SU-DHL-6 (cell line): Measurements from ENCODE around the gene ZNHIT1.

Experiments used
- EZH2phosphoT487 ChIP-seq: fragments of 200-600 bp; sonication (generic), shearing (Covaris generic); conservative IDR thresholded peaks from 2 replicates; pipeline ENCODE4 v1.6.1; 2018; ENCODE audit warnings: mild to moderate bottlenecking, antibody characterized with exemption, low read length, moderate library complexity, mixed read lengths
- TF ChIP-seq, protein P1 (sequence below): fragments of 200-600 bp; sonication (generic); IDR thresholded peaks from one replicate; pipeline ENCODE4 v1.5.1; 2017; ENCODE audit warnings: antibody characterized with exemption, mild to moderate bottlenecking, low read length, moderate library complexity; ENCODE audit not compliant: insufficient read depth, poor library complexity, severe bottlenecking

DNA sequence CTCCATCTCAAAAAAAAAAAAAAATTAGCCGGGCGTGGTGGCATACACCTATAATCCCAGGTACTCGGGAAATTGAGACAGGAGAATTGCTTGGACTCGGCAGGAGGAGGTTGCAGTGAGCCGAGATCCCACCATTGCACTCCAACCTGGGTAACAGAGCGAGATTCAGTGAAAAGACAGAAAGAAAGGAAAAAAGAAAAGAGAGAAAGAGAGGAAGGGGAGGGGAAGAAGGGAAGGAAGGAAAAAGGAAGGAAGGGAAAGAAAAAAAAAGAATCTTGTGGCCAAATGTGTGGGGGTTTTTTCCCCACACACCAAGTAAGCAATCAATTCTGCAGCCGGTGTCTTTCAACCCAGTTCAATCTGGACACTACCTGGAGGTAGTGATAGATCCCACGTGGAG is 28.9 kb upstream of the ZNHIT1 start:
- TF ChIP-seq, protein P1, sequence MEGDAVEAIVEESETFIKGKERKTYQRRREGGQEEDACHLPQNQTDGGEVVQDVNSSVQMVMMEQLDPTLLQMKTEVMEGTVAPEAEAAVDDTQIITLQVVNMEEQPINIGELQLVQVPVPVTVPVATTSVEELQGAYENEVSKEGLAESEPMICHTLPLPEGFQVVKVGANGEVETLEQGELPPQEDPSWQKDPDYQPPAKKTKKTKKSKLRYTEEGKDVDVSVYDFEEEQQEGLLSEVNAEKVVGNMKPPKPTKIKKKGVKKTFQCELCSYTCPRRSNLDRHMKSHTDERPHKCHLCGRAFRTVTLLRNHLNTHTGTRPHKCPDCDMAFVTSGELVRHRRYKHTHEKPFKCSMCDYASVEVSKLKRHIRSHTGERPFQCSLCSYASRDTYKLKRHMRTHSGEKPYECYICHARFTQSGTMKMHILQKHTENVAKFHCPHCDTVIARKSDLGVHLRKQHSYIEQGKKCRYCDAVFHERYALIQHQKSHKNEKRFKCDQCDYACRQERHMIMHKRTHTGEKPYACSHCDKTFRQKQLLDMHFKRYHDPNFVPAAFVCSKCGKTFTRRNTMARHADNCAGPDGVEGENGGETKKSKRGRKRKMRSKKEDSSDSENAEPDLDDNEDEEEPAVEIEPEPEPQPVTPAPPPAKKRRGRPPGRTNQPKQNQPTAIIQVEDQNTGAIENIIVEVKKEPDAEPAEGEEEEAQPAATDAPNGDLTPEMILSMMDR: no peak
- no peak for TF ChIP-seq EZH2phosphoT487
